ENCODE results near the gene NMNAT1. TPM values are rescaled to one million over a fixed set of nuclear protein-coding genes. Genes with fewer than 3 reads are reported as not detected.
A peak's percentile ranks its signal among the peaks of the same experiment; 100 is the strongest.

NMNAT1 gene
- total RNA-seq (10 to 100 TPM; 11.0 to 24.2 (median 17.2) TPM), polyA plus RNA-seq (10 to 100 TPM; 12.2 to 13.7 TPM)
- long read RNA-seq, donor 1, transcript NMNAT1-201 (5 exons, 3,781 nt) = major isoform, 9 of 16 reads
- long read RNA-seq, donor 1, partial matches to known transcripts = 3 of 16 reads
- long read RNA-seq, donor 1, other reads (novel, unspliced or antisense) = 3 of 16 reads
- long read RNA-seq, donor 2, transcript NMNAT1-201 (5 exons, 3,781 nt) = major isoform, 39 of 46 reads
- long read RNA-seq, donor 2, partial matches to known transcripts = 0 of 46 reads
- long read RNA-seq, donor 2, other reads (novel, unspliced or antisense) = 7 of 46 reads
- long read RNA-seq, donor 3, transcript NMNAT1-201 (5 exons, 3,781 nt) = major isoform, 5 of 7 reads
- long read RNA-seq, donor 3, partial matches to known transcripts = 0 of 7 reads
- long read RNA-seq, donor 3, other reads (novel, unspliced or antisense) = 2 of 7 reads

DNA sequence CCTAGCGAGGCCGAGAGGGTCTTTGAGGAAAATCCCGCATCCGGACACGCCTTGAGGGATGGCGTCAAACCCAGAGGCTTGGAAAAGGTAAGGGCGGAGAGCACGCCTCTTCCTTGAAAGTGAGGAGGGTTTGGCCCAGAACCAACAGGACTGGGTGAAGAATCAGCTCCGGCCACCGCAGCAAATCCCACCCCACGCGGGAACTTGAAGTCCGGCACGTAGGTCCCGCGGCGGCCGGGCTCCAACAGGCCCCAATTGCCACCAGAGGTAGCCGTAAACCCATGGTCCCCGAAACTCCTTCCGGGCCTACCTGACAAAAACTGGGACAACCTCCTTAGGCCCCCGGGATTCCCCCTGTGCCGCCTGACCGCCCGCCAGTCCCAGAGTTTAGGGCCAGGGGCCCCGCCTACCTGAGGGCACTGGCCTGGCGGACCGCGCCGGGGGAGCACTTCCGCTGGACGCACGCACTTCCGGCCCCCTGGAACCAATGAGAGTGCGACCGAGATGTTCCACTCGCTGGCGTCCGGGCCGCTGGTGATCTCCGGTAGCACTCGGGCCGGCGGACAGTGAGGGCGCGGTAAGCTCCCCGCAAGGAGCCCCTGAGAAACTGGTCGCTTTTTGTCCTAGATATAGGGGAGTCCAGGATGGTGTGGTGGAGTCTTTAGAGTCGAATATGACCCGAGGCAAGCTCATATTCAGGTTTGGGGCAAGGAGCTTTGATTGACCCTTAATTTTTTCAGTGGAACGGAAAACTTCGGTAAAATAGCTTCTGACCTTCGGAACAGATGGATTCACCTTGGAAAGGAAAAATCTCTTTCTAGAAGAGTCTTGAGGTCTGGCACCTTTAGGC lies at the start of gene NMNAT1, which contains the start of gene LZIC:
NMNAT1 (plus strand) TSS at position 537 of the 850 bp plus-strand sequence. CDS start 28,599 bp downstream, outside the sequence.
LZIC (minus strand) TSS at position 453 of the 850 bp plus-strand sequence. CDS start 6,772 bp downstream, outside the sequence.
- intact Hi-C loops (cut with DNase I) = loop anchor here in 5 of 10 donors (1.0 to 10.0 kb wide), 8 partner anchors 32 to 482 kb away; partner anchors contain the start of genes UBE4B (in 3 of the 5) and CTNNBIP1 (in 1 of the 5)
- TF ChIP-seq, protein P1, sequence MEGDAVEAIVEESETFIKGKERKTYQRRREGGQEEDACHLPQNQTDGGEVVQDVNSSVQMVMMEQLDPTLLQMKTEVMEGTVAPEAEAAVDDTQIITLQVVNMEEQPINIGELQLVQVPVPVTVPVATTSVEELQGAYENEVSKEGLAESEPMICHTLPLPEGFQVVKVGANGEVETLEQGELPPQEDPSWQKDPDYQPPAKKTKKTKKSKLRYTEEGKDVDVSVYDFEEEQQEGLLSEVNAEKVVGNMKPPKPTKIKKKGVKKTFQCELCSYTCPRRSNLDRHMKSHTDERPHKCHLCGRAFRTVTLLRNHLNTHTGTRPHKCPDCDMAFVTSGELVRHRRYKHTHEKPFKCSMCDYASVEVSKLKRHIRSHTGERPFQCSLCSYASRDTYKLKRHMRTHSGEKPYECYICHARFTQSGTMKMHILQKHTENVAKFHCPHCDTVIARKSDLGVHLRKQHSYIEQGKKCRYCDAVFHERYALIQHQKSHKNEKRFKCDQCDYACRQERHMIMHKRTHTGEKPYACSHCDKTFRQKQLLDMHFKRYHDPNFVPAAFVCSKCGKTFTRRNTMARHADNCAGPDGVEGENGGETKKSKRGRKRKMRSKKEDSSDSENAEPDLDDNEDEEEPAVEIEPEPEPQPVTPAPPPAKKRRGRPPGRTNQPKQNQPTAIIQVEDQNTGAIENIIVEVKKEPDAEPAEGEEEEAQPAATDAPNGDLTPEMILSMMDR (IDR thresholded peaks at IDR 0.05) = peak in 2 of 12 donors; percentile 3 to 8
- peak; percentile 17 to 92 for TF ChIP-seq POLR2A (IDR thresholded peaks at IDR 0.05)
- H3K27me3 ChIP-seq = no peaks in the 10 kb centered on the region
- peak within 1 kb of the TSS; percentile 56 to 94 (median 90) for H3K27ac ChIP-seq
- WGBS, 4 donors = 0 to 1% (median 0%) methylated on average over 25 to 53 of the region's 53 CpGs
- H3K4me1 ChIP-seq = peaks cover 4 to 30% (median 17%) of the 10 kb centered on the region in 12 donors
- H3K4me3 ChIP-seq = peak within 1 kb of the TSS; percentile 66 to 96 (median 80)
- peaks cover 0 to 41% (median 20%) of the 10 kb centered on the region in 9 donors for H3K36me3 ChIP-seq
- H3K9me3 ChIP-seq = no peaks in the 10 kb centered on the region
- ATAC-seq (peak; percentile 99 to 100 (median 99)), DNase-seq (peak; percentile 93 to 96 (median 94))

DNA sequence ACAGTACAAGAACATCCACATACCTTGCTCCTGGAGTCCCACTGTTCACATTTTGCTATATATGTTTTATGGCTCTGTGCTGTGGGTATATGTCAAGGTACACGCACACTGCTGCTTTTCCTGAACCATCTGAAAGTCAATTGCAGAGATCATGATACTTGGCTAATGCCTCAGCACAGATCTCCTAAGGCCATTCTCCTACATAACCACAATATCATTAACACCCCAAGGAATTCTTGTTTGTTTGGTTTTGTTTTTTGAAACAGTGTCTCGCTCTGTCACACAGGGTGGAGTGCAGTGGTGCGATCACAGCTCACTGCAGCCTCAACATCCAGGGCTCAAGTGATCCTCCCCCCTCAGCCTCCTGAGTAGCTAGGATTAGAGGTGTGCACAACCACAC lies 49.2 kb upstream of the NMNAT1 start:
- H3K4me1 ChIP-seq = peaks cover 9 to 67% (median 48%) of the 10 kb centered on the region in 12 donors
- intact Hi-C loops (cut with DNase I) = no loop called here
- no peak for DNase-seq
- H3K36me3 ChIP-seq = peaks cover 0 to 3% (median 0%) of the 10 kb centered on the region in 9 donors
- H3K27me3 ChIP-seq = no peaks in the 10 kb centered on the region
- no peaks in the 10 kb centered on the region for H3K9me3 ChIP-seq
- no peak for ATAC-seq
- no peak overlapping the region for H3K4me3 ChIP-seq
- 71 to 87% (median 78%) methylated on average over 3 of the region's 3 CpGs for WGBS, 4 donors
- H3K27ac ChIP-seq = peak overlapping the region; percentile 37 to 91 (median 80)
- TF ChIP-seq, protein P1 (IDR thresholded peaks at IDR 0.05) = no peak
- no peak for TF ChIP-seq POLR2A (IDR thresholded peaks at IDR 0.05)

DNA sequence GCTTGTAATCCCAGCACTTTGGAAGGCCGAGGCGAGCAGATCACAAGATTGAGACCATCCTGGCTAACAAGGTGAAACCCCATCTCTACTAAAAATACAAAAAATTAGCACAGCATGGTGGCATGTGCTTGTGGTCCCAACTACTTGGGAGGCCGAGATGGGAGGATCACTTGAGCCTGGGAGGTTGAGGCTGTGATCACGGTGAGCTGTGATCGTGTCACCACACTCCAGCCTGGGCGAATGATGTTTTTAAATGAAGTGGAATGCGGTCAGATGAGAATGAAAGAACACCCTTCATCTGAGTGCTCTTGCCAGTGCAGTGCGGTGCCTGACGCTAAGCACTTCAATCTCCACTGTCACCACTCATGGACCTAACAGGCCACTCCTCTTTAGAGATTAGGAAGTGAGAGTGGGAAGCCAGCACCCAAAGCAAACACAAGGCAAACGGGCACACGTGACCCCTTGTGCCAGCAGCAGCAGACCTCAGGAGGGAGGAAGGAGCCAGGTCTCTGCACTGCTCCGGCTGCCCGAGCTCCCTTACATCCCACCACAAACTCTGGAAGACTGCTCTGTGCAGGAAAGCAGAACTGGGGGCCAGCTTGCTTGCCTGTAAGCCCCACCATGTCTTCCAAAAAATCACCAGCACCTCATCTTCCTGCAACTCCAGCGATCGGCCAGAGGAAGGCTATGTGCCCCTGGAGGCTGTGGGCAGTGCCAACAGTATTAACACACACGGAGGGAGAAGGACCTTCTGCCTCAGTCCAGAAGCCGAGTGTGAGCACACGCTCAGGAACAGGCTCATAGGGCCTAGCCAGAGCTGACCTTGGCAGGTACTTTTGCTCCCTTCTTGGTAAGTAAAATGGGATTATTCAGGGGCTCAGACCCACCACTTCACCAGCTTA lies 42.9 kb upstream of the NMNAT1 start:
- Histone ChIP-seq H3K27ac (peak overlapping the region; percentile 83 to 96 (median 89)), H3K4me1 (peaks cover 0 to 70% (median 41%) of the 10 kb centered on the region in 12 donors), H3K4me3 (peak overlapping the region in 10 of 12 donors; percentile 14 to 51 (median 42)), H3K9me3 (no peaks in the 10 kb centered on the region), H3K27me3 (no peaks in the 10 kb centered on the region), H3K36me3 (no peaks in the 10 kb centered on the region)
- ATAC-seq (peak; percentile 89 to 94 (median 92)), DNase-seq (peak; percentile 83 to 90 (median 86))
- 23 to 43% (median 32%) methylated on average over 16 to 18 of the region's 18 CpGs for WGBS, 4 donors
- peak in 1 of 2 donors; percentile 57 for TF ChIP-seq POLR2A (IDR thresholded peaks at IDR 0.05)
- TF ChIP-seq, protein P1 (IDR thresholded peaks at IDR 0.05) = peak in 1 of 12 donors; percentile 12
- intact Hi-C loops (cut with DNase I) = no loop called here

Measured in heart left ventricle (tissue), 16 donors.